HG03280 (cell line): Measurements from ENCODE around the gene NFKBIE.

Experiments used
- ATAC-seq: cut with Tn5 transposase; IDR thresholded peaks from one replicate; pipeline ENCODE4 v1.9.1; 2021; ENCODE audit warnings: mild to moderate bottlenecking, moderate library complexity; ENCODE audit not compliant: unreplicated experiment

Gene NFKBIE

GRCh38 chr6:44258921-44259320 lies 6.4 kb downstream of the NFKBIE start:
- no peak for ATAC-seq

- ATAC-seq: no peak
Observed at GRCh38 chr6:44258325-44258863, 7.0 kb downstream of the NFKBIE start.

- ATAC-seq: peak; percentile 10
Observed at GRCh38 chr6:44257753-44258324, 7.5 kb downstream of the NFKBIE start.

GRCh38 chr6:44257025-44257752 lies 8.2 kb downstream of the NFKBIE start, which contains the start of gene SLC35B2:
Gene SLC35B2, minus strand, starts transcription at chr6:44257528. Its CDS starts 118 bp downstream, at chr6:44257410.
- ATAC-seq: peak; percentile 58

- ATAC-seq: peak; percentile 1
Observed at GRCh38 chr6:44256775-44257024, 8.7 kb downstream of the NFKBIE start.

GRCh38 chr6:44255871-44256774 lies 9.2 kb downstream of the NFKBIE start:
- no peak for ATAC-seq

GRCh38 chr6:44255105-44255808 lies 10.1 kb downstream of the NFKBIE start:
- no peak for ATAC-seq

GRCh38 chr6:44254191-44255104 lies 10.9 kb downstream of the NFKBIE start:
- no peak for ATAC-seq

- ATAC-seq: no peak
Observed at GRCh38 chr6:44253307-44254101, 11.8 kb downstream of the NFKBIE start.

GRCh38 chr6:44251576-44252524 lies 13.5 kb downstream of the NFKBIE start:
- no peak for ATAC-seq

GRCh38 chr6:44250718-44251123 lies 14.6 kb downstream of the NFKBIE start:
- ATAC-seq: no peak

- no peak for ATAC-seq
Observed at GRCh38 chr6:44250067-44250717, 15.2 kb downstream of the NFKBIE start.

GRCh38 chr6:44249082-44249748 lies 16.1 kb downstream of the NFKBIE start:
- ATAC-seq: no peak

GRCh38 chr6:44248579-44248978 lies 16.8 kb downstream of the NFKBIE start:
- ATAC-seq: no peak

GRCh38 chr6:44247338-44248302 lies 17.7 kb downstream of the NFKBIE start:
- peak; percentile 38 for ATAC-seq
